Gastrocnemius medialis (tissue), 4 donors: ENCODE results near the gene ABCD4. TPM values are rescaled to one million over a fixed set of nuclear protein-coding genes. Genes with fewer than 3 reads are reported as not detected.

ENCODE experiments used
- ATAC-seq, 2 donors: fragments of 150-250 bp; one replicate each; pipeline ENCODE4 v1.9.1; 2016
- DNase-seq, 2 donors: peaks; one replicate each; pipeline ENCODE4 v3.0.0-alpha.2; 2019
- H3K27ac ChIP-seq, 4 donors: fragments of 200-600 bp; sonication (generic); 1 replicate in 1 of 4; 2 replicates in 3 of 4; pipeline ENCODE4 v1.5.1; 2016 to 2018; ENCODE audit warnings: mild to moderate bottlenecking in 2 of 4, moderate library complexity in 1 of 4
- H3K27me3 ChIP-seq, 3 donors: fragments of 200-600 bp; sonication (generic) in 2 of 3; 1 replicate in 1 of 3; 2 replicates in 2 of 3; pipeline versions ENCODE4 v1.5.1 to v1.6.0; 2016 to 2019; ENCODE audit warnings: mild to moderate bottlenecking in 1 of 3, moderate library complexity in 1 of 3
- H3K36me3 ChIP-seq, 2 donors: fragments of 200-600 bp; sonication (generic) in 1 of 2; one replicate each; pipeline ENCODE4 v1.5.1; 2017 to 2018
- H3K4me1 ChIP-seq, 2 donors: fragments of 200-600 bp; sonication (generic) in 1 of 2; one replicate each; pipeline ENCODE4 v1.5.1; 2016 to 2017; ENCODE audit warnings: mild to moderate bottlenecking in 2 of 2
- H3K4me3 ChIP-seq, 4 donors: fragments of 200-600 bp; sonication (generic) in 3 of 4; 1 replicate in 1 of 4; 2 replicates in 3 of 4; pipeline ENCODE4 v1.5.1; 2016 to 2019; ENCODE audit warnings: mild to moderate bottlenecking in 2 of 4
- H3K9me3 ChIP-seq, 3 donors: fragments of 200-600 bp; sonication (generic) in 2 of 3; 1 replicate in 1 of 3; 2 replicates in 2 of 3; pipeline ENCODE4 v1.5.1; 2016 to 2019
- POLR2A ChIP-seq, 2 donors: fragments of 450-650 bp; IDR thresholded peaks; one replicate each; pipeline ENCODE4 v1.6.1; 2017; ENCODE audit warnings: antibody characterized with exemption in 2 of 2, mild to moderate bottlenecking in 2 of 2, moderate library complexity in 2 of 2
- in situ Hi-C, 4 donors: fragments of 200-750 bp; cut with MboI; loops; one replicate each; pipeline versions ENCODE4 v1.15.0 to v1.8.0; 2017; ENCODE audit warnings: low sequenced_read_pairs in 4 of 4
- intact Hi-C: fragments of 100-400 bp; cut with DNase I; formaldehyde crosslinking; loops from one replicate; pipeline ENCODE4 v1.15.1; 2023; ENCODE audit warnings: low total_unique reads
- total RNA-seq, 4 donors: library from RNA; depleted of rRNA; stranded (reverse); fragments of >200 nt; gene quantifications; one replicate each; pipeline versions ENCODE4 v1.1.0 to v1.2.3, GENCODE V29; 2016
- TF ChIP-seq, protein P1 (sequence below), 5 experiments: fragments of 450-650 bp in 3 of 5; fragments of 200-600 bp in 2 of 5; sonication (generic) in 2 of 5; IDR thresholded peaks in 4 of 5; conservative IDR thresholded peaks in 1 of 5; 1 replicate in 4 of 5; 2 replicates in 1 of 5; pipeline ENCODE4 v1.5.1; 2016 to 2019; ENCODE audit warnings: antibody characterized with exemption in 5 of 5, mild to moderate bottlenecking in 3 of 5, moderate library complexity in 3 of 5

Gene ABCD4
- total RNA-seq, 4 donors from 2014 or later = 9.1 to 20.0 (median 11.5) TPM

DNA sequence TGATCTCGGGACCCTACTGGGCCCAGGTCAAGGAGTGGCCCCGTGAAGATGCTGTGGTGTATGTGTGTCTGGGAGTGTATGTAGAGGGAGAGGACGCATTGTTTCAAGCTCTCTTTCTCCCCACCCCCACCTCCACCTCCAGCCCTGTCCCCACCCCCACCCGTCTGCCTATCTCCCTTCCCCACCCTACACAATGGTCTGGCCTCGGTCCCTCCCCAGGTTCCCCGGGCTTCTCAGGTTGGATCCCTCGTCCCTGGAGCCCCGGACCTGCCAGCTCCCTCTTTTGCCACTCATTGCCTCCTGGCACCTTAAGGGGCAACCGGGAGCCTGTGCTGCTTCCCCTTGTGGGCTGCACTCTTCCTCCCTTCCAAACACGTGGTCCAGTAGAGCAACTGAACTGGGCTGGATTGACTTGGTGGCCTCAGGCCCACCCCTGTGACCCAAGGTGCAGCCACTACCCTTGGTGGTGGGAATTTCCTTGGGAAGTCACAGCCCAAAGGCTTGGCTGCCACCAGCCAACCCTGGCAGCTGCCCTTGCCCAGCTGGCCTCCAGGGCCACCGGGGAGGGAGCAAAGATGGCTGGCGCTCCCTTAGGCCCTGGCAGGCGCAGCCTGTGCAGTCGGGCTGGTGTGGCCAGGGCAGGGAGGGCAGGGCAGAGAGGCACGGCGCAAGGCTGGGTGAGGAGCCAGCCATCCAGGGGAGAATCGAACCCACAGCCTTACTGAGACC, 46.2 kb upstream of the ABCD4 start:
- intact Hi-C loops (no loop called here), in situ Hi-C loops (no loop called here)
- ATAC-seq = no peak
- TF ChIP-seq POLR2A (IDR thresholded peaks at IDR 0.05) = no peak
- TF ChIP-seq, protein P1, sequence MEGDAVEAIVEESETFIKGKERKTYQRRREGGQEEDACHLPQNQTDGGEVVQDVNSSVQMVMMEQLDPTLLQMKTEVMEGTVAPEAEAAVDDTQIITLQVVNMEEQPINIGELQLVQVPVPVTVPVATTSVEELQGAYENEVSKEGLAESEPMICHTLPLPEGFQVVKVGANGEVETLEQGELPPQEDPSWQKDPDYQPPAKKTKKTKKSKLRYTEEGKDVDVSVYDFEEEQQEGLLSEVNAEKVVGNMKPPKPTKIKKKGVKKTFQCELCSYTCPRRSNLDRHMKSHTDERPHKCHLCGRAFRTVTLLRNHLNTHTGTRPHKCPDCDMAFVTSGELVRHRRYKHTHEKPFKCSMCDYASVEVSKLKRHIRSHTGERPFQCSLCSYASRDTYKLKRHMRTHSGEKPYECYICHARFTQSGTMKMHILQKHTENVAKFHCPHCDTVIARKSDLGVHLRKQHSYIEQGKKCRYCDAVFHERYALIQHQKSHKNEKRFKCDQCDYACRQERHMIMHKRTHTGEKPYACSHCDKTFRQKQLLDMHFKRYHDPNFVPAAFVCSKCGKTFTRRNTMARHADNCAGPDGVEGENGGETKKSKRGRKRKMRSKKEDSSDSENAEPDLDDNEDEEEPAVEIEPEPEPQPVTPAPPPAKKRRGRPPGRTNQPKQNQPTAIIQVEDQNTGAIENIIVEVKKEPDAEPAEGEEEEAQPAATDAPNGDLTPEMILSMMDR (IDR thresholded peaks at IDR 0.05 in 4 of 5, conservative IDR thresholded peaks at IDR 0.05 in 1 of 5) = no peak
- Histone ChIP-seq H3K4me3 (no peak overlapping the region), H3K4me1 (no peaks in the 10 kb centered on the region), H3K27ac (no peak overlapping the region), H3K36me3 (no peaks in the 10 kb centered on the region), H3K27me3 (peaks cover 0 to 9% (median 8%) of the 10 kb centered on the region in 3 donors), H3K9me3 (no peaks in the 10 kb centered on the region)
- DNase-seq = no peak

DNA sequence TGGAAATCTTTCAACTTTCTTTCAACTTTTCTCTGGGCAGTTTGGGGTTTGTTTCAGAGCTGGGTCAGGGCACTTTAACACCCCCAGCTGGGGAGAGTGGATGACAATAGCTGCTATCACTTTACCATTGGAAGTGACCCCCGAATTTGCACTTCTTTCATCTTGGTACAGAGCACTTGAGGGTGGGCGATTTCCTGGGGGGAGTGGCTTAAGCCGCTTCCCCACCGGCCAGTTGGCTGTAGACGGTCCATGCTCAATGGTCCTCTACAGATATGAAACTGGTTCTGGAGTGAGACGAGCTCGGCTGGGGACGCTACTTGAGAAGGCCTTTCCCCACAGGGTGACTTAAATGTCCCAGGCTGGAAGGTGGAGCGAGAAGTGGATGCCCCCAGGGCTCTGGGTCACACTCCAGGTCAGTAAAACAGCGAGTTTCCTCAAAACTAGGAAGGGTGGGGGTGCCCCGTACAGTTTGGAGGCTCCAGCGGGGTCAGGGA, 45.6 kb upstream of the ABCD4 start, which contains the start of gene VRTN:
Gene VRTN (plus strand): TSS at position 231 of the 494 bp plus-strand sequence. CDS start 8,313 bp downstream, outside the sequence.
- no peak for TF ChIP-seq POLR2A (IDR thresholded peaks at IDR 0.05)
- TF ChIP-seq, protein P1 (IDR thresholded peaks at IDR 0.05 in 4 of 5, conservative IDR thresholded peaks at IDR 0.05 in 1 of 5) = no peak
- intact Hi-C loops = no loop called here
- Histone ChIP-seq H3K4me1 (no peaks in the 10 kb centered on the region), H3K27ac (no peak within 1 kb of the TSS), H3K4me3 (no peak within 1 kb of the TSS), H3K36me3 (no peaks in the 10 kb centered on the region), H3K9me3 (no peaks in the 10 kb centered on the region), H3K27me3 (peaks cover 0 to 8% (median 5%) of the 10 kb centered on the region in 3 donors)
- in situ Hi-C loops = no loop called here
- ATAC-seq (no peak), DNase-seq (no peak)

DNA sequence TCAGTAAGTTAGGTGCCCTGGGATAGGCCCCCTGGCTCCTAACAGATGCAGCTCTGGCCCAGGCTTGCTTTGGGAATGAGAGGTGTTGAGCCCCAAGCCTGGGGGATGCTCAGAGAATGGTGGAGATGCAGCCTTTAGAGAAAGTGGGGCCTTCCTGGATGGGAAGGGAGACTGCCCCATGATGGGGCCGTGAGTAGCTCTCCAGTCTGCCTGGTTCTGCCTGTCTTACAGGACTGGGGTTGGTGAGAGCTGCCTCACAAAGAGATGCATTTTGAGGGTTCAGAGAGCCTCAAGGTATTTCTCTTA, 45.0 kb upstream of the ABCD4 start:
- no peaks in the 10 kb centered on the region for H3K4me1 ChIP-seq
- H3K27me3 ChIP-seq = peaks cover 0 to 8% (median under 1%) of the 10 kb centered on the region in 3 donors
- no peak overlapping the region for H3K4me3 ChIP-seq
- intact Hi-C loops (no loop called here), in situ Hi-C loops (no loop called here)
- DNase-seq (no peak), ATAC-seq (no peak)
- no peak overlapping the region for H3K27ac ChIP-seq
- no peaks in the 10 kb centered on the region for H3K36me3 ChIP-seq
- H3K9me3 ChIP-seq = no peaks in the 10 kb centered on the region
- TF ChIP-seq POLR2A (IDR thresholded peaks at IDR 0.05) = no peak
- TF ChIP-seq, protein P1 (IDR thresholded peaks at IDR 0.05 in 4 of 5, conservative IDR thresholded peaks at IDR 0.05 in 1 of 5) = no peak

DNA sequence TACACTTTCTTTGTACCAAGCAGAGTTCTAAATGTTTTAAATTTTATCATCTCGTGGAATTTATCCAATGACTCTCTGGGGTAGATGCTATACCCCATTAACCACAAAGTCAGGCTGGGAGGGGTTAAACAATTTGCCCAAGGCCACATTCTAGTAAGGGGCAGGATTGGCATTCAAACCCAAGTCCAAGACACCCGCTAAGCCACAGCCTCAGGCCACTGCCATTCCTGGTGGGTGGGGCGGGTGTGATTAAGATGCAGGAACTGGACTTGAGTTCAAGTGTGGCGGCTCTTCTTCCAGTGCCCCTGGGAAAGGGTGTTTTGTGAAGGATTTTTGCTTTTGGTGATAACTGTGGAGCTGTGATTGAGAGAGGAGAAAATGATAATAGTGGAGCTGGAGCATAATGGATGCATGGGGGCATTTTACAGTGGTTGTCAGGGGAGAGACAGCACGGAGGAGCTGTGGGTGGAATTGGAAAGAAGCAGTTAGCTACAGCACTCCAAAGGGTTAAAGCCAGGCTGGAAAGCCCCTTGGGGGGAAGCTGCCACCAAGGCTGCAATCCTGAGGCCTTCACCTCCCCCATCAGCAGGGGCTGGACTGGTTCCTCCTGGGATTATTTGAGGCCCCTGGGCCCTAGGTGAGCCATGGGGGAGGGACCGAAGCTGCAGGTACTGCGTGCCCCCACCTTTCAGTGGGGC, 44.5 kb upstream of the ABCD4 start:
- intact Hi-C loops (no loop called here), in situ Hi-C loops (no loop called here)
- H3K36me3 ChIP-seq = no peaks in the 10 kb centered on the region
- H3K4me3 ChIP-seq = no peak overlapping the region
- H3K9me3 ChIP-seq = no peaks in the 10 kb centered on the region
- no peaks in the 10 kb centered on the region for H3K4me1 ChIP-seq
- no peak overlapping the region for H3K27ac ChIP-seq
- no peak for TF ChIP-seq POLR2A (IDR thresholded peaks at IDR 0.05)
- TF ChIP-seq, protein P1 (IDR thresholded peaks at IDR 0.05 in 4 of 5, conservative IDR thresholded peaks at IDR 0.05 in 1 of 5) = no peak
- ATAC-seq (no peak), DNase-seq (no peak)
- peaks cover 0 to 8% (median 0%) of the 10 kb centered on the region in 3 donors for H3K27me3 ChIP-seq
